ENCODE data around the gene PPEF1. TPM values are rescaled to one million over a fixed set of nuclear protein-coding genes. Genes with fewer than 3 reads are reported as not detected.

The PPEF1 gene
- total RNA-seq, 1 experiment from 2014 or later = 1.2 TPM

GRCh38 chrX:18719852-18720251 is 12.4 kb downstream of the PPEF1 start:
- no peak for TF ChIP-seq EZH2 (IDR thresholded peaks at IDR 0.05; ENCODE audit: borderline replicate concordance, low read depth, low read length, poor library complexity, severe bottlenecking)
- no peak for TF ChIP-seq CTCF (conservative IDR thresholded peaks at IDR 0.05; ENCODE audit: low read depth, low read length)

DNA sequence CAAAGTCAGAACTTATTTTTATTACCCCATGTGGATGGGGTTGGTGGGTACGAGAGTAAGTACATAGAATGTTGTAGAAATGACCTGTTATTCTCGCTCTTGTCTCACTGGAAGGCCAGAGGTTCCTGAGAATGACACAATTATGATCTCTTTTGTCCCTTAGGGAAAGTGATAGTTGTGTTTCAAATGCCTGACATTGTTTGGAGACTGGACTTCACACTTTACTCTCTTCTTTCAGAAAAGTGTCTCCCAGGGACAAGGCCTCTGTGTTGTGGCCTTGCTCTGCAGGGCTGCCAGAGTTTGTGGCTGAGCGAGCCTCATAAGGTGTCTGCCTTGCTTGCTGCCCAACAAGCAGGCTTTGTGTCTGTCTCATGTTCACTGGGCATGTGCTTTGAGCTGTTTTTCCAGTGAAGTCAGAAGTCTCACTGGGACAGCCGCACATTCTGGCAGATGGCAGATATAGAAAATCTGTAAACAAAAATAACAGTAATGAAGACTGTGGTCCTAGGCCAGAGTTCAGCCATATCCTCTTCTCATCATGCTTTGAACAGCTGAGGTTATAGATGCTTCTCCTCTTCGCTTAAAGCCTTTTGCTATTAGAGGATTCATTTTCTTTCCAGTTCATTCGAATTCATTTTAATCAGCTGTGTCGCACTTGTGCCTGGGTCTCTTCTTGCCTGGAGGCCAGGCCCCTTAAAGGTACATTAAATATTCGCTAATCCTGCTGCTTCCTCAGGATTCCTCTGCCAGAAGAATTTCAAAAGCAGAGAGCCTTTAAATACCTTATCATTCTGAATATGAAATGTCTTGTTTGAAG is 14.4 kb downstream of the PPEF1 start:
- ChIA-PET POLR2A (ENCODE audit: low non-redundant PET) (no interaction called here), CTCF (no interaction called here)
- no peak for DNase-seq (ENCODE audit: low spot score)
- no peak overlapping the region for H3K4me3 ChIP-seq (ENCODE audit: low read depth, low read length, poor library complexity, severe bottlenecking)
- H3K27ac ChIP-seq (ENCODE audit: low read depth, low read length, poor library complexity, severe bottlenecking) = no peak overlapping the region
- no peaks in the 10 kb centered on the region for H3K36me3 ChIP-seq (ENCODE audit: insufficient read depth, low read length, poor library complexity, severe bottlenecking)
- TF ChIP-seq EZH2 (IDR thresholded peaks at IDR 0.05; ENCODE audit: borderline replicate concordance, low read depth, low read length, poor library complexity, severe bottlenecking) (no peak), CTCF (conservative IDR thresholded peaks at IDR 0.05; ENCODE audit: low read depth, low read length) (no peak)
- H3K27me3 ChIP-seq (replicated peaks; ENCODE audit: insufficient read depth, low read depth, low read length, poor library complexity) = no peaks in the 10 kb centered on the region
- H3K9me3 ChIP-seq (ENCODE audit: low read depth, low read length, poor library complexity, severe bottlenecking) = no peaks in the 10 kb centered on the region
- intact Hi-C loops (cut with micrococcal nuclease; ENCODE audit: unreplicated experiment) = no loop called here
- no peaks in the 10 kb centered on the region for H3K4me1 ChIP-seq (ENCODE audit: insufficient read depth, low read length, poor library complexity, severe bottlenecking)
- no TSS peak for BruUV-seq (replicated peaks)

More at GRCh38 chrX:18719852-18720251, 12.4 kb downstream of the PPEF1 start:
- H3K36me3 ChIP-seq (ENCODE audit: insufficient read depth, low read length, poor library complexity, severe bottlenecking) = no peaks in the 10 kb centered on the region
- no peaks in the 10 kb centered on the region for H3K4me1 ChIP-seq (ENCODE audit: insufficient read depth, low read length, poor library complexity, severe bottlenecking)
- DNase-seq (ENCODE audit: low spot score) = no peak
- BruUV-seq (replicated peaks) = no TSS peak
- POLR2A ChIA-PET (ENCODE audit: low non-redundant PET) = no interaction called here
- no peaks in the 10 kb centered on the region for H3K27me3 ChIP-seq (replicated peaks; ENCODE audit: insufficient read depth, low read depth, low read length, poor library complexity)
- H3K9me3 ChIP-seq (ENCODE audit: low read depth, low read length, poor library complexity, severe bottlenecking) = no peaks in the 10 kb centered on the region
- H3K4me3 ChIP-seq (ENCODE audit: low read depth, low read length, poor library complexity, severe bottlenecking) = no peak overlapping the region
- CTCF ChIA-PET = interaction anchor here (0.7 kb wide), 1 partner anchor 13 kb away, joined by 7 read pairs; the partner anchor contains the start of gene PPEF1
- no peak overlapping the region for H3K27ac ChIP-seq (ENCODE audit: low read depth, low read length, poor library complexity, severe bottlenecking)
- intact Hi-C loops (cut with micrococcal nuclease; ENCODE audit: unreplicated experiment) = no loop called here

- H3K27ac ChIP-seq (ENCODE audit: low read depth, low read length, poor library complexity, severe bottlenecking) = no peak overlapping the region
- intact Hi-C loops (cut with micrococcal nuclease; ENCODE audit: unreplicated experiment) = no loop called here
- BruUV-seq (replicated peaks) = no TSS peak
Measured at GRCh38 chrX:18722500-18723071, 15.1 kb downstream of the PPEF1 start.

More at GRCh38 chrX:18722500-18723071, 15.1 kb downstream of the PPEF1 start:
- Histone ChIP-seq H3K9me3 (ENCODE audit: low read depth, low read length, poor library complexity, severe bottlenecking) (no peaks in the 10 kb centered on the region), H3K36me3 (ENCODE audit: insufficient read depth, low read length, poor library complexity, severe bottlenecking) (no peaks in the 10 kb centered on the region), H3K4me3 (ENCODE audit: low read depth, low read length, poor library complexity, severe bottlenecking) (no peak overlapping the region), H3K27me3 (replicated peaks; ENCODE audit: insufficient read depth, low read depth, low read length, poor library complexity) (no peaks in the 10 kb centered on the region), H3K4me1 (ENCODE audit: insufficient read depth, low read length, poor library complexity, severe bottlenecking) (no peaks in the 10 kb centered on the region)
- ChIA-PET CTCF (no interaction called here), POLR2A (ENCODE audit: low non-redundant PET) (no interaction called here)
- no peak for DNase-seq (ENCODE audit: low spot score)
- TF ChIP-seq EZH2 (IDR thresholded peaks at IDR 0.05; ENCODE audit: borderline replicate concordance, low read depth, low read length, poor library complexity, severe bottlenecking) (no peak), CTCF (conservative IDR thresholded peaks at IDR 0.05; ENCODE audit: low read depth, low read length) (no peak)
